ENCODE data around the gene MYL6B. TPM values are rescaled to one million over a fixed set of nuclear protein-coding genes. Genes with fewer than 3 reads are reported as not detected.
"Not testable (repeated sequence)": the region's sequence is repeated elsewhere in the genome, so short reads cannot be mapped to it uniquely, and the experiment has no call there.

The MYL6B gene
- total and polyA plus RNA-seq, 7 experiments from 2014 or later, result 3.7 to 60.3 (median 6.7) TPM

DNA sequence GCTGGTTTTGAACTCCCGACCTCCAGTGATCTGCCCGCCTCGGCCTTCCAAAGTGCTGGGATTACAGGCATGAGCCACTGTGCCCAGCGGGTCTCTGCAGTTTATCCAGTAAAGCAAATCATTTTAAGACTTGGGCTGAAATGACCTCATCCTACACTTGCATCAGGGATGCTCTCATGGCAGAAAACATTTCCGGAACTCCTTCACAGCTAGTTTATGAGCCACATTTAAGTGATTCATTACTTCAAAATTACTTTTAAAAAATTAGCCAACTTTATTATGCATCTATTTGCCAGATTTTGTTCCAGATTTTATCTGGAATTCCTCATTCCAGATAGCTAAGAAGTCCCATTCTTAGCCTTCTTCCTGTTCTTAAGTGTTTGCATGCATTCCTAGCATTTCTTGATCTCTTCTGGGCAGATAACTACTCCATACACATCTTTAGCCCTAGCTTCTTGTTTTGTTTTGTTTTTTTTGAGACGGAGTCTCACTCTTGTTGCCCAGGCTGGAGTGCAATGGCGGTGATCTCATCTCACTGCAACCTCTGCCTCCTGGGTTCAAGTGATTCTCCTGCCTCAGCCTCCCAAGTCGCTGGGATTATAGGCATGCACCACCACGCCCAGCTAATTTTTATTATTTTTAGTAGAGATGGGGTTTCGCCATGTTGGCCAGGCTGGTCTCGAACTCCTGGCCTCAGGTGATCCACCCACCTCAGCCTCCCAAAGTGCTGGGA lies 44.6 kb downstream of the MYL6B start:
- ATAC-seq; H3K4me1 ChIP-seq (ENCODE audit: control insufficient read depth in 2 of 2, insufficient read depth in 2 of 2, low read length in 2 of 2); H3K27ac Mint-ChIP-seq; H3K9me3 ChIP-seq (ENCODE audit: control insufficient read depth in 2 of 3, low read length in 3 of 3); H3K27me3 Mint-ChIP-seq; H3K4me3 ChIP-seq (ENCODE audit: low read length); H3K36me3 Mint-ChIP-seq; H3K4me3 Mint-ChIP-seq; CTCF ChIA-PET; H3K36me3 ChIP-seq (ENCODE audit: control insufficient read depth in 2 of 3, insufficient read depth in 3 of 3, low read length in 3 of 3); H3K27me3 ChIP-seq (ENCODE audit: control insufficient read depth in 2 of 2, insufficient read depth in 2 of 2, low read length in 2 of 2); H3K27ac ChIP-seq (ENCODE audit: low read depth, low read length); DNase-seq; H3K9me3 Mint-ChIP-seq: not testable (repeated sequence)
- POLR2A ChIA-PET, result interaction anchor here (0.7 to 2.6 kb wide), 5 partner anchors 24 to 114 kb away, joined by 3 to 12 read pairs (median 4); partner anchors contain the start of genes ANKRD52 and RNF41
- intact Hi-C loops (cut with micrococcal nuclease), result loop anchor here in 1 of 2 donors (10.0 kb wide), 1 partner anchor 378 kb away; no protein-coding TSS in a partner anchor
- H3K4me1 Mint-ChIP-seq, result peaks cover 7 to 17% (median 10%) of the 10 kb centered on the region in 7 donors

DNA sequence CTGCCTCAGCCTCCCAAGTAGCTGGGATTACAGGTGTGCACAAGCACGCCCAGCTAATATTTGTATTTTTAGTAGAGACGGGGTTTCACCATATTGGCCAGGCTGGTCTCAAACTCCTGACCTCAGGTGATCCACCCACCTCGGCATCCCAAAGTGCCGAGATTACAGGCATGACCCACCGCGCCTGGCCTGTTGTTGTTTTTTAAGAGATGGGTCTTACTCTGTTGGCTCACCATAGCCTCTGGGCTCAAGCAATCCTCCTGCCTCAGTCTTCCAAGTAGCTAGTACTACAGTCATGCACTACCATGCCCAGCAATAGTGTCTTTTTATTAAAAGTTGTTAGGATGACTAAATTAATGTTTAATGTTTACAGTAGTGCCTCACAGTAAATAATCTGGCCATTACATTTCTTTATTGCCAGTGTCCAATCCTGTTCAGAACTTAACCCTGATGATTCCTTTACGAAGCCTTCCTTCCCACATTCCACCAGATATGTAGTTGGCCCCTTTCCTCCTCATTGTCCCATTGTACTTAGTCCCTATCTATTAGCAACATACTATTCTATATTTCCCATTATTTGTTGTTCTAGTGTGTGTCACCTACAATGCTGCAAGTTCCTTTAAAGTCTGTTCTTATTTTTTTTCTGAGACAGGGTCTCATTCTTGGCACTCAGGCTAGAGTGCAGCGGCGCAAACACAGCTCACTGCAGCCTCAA lies 45.7 kb downstream of the MYL6B start:
- H3K9me3 Mint-ChIP-seq, result no peaks in the 10 kb centered on the region
- DNase-seq, result no peak
- H3K9me3 ChIP-seq (ENCODE audit: control insufficient read depth in 2 of 3, low read length in 3 of 3), result no peaks in the 10 kb centered on the region
- ChIA-PET CTCF (interaction anchor here (0.6 to 0.9 kb wide), 3 partner anchors 21 to 266 kb away, joined by 3 to 4 read pairs (median 3); partner anchors contain the start of gene RNF41), POLR2A (interaction anchor here (0.7 to 1.2 kb wide), 3 partner anchors 10 to 132 kb away, joined by 3 to 4 read pairs (median 3); partner anchors contain the start of gene RNF41)
- no peak overlapping the region for H3K27ac ChIP-seq (ENCODE audit: low read depth, low read length)
- H3K4me1 Mint-ChIP-seq, result peaks cover 4 to 17% (median 8%) of the 10 kb centered on the region in 7 donors
- intact Hi-C loops (cut with micrococcal nuclease), result loop anchor here in 1 of 2 donors (10.0 kb wide), 1 partner anchor 377 kb away; no protein-coding TSS in a partner anchor
- no peaks in the 10 kb centered on the region for H3K27me3 ChIP-seq (ENCODE audit: control insufficient read depth in 2 of 2, insufficient read depth in 2 of 2, low read length in 2 of 2)
- H3K36me3 ChIP-seq (ENCODE audit: control insufficient read depth in 2 of 3, insufficient read depth in 3 of 3, low read length in 3 of 3), result no peaks in the 10 kb centered on the region
- peak overlapping the region in 3 of 9 donors; percentile 17 to 26 (median 21) for H3K27ac Mint-ChIP-seq
- no peaks in the 10 kb centered on the region for H3K4me1 ChIP-seq (ENCODE audit: control insufficient read depth in 2 of 2, insufficient read depth in 2 of 2, low read length in 2 of 2)
- no peaks in the 10 kb centered on the region for H3K27me3 Mint-ChIP-seq
- H3K4me3 ChIP-seq (ENCODE audit: low read length), result no peak overlapping the region
- H3K4me3 Mint-ChIP-seq, result no peak overlapping the region
- peaks cover 0 to 4% (median 0%) of the 10 kb centered on the region in 5 donors for H3K36me3 Mint-ChIP-seq
- ATAC-seq, result no peak

GRCh38 chr12:56198836-56199235 lies 46.4 kb downstream of the MYL6B start:
- DNase-seq (no peak), ATAC-seq (no peak)
- Histone ChIP-seq H3K9me3 (ENCODE audit: control insufficient read depth in 2 of 3, low read length in 3 of 3) (no peaks in the 10 kb centered on the region), H3K36me3 (ENCODE audit: control insufficient read depth in 2 of 3, insufficient read depth in 3 of 3, low read length in 3 of 3) (no peaks in the 10 kb centered on the region), H3K27me3 (ENCODE audit: control insufficient read depth in 2 of 2, insufficient read depth in 2 of 2, low read length in 2 of 2) (no peaks in the 10 kb centered on the region), H3K4me3 (ENCODE audit: low read length) (no peak overlapping the region), H3K27ac (ENCODE audit: low read depth, low read length) (no peak overlapping the region), H3K4me1 (ENCODE audit: control insufficient read depth in 2 of 2, insufficient read depth in 2 of 2, low read length in 2 of 2) (no peaks in the 10 kb centered on the region)
- Mint-ChIP-seq H3K27ac (peak overlapping the region in 5 of 9 donors; percentile 21 to 54 (median 46)), H3K4me1 (peaks cover 0 to 12% (median 5%) of the 10 kb centered on the region in 7 donors), H3K27me3 (no peaks in the 10 kb centered on the region), H3K9me3 (no peaks in the 10 kb centered on the region), H3K36me3 (peaks cover 0 to 2% (median 0%) of the 10 kb centered on the region in 5 donors), H3K4me3 (peak overlapping the region in 1 of 10 donors; percentile 26)
- CTCF ChIA-PET, result interaction anchor here (0.9 kb wide), 1 partner anchor 266 kb away, joined by 3 read pairs; no protein-coding TSS in a partner anchor
- intact Hi-C loops (cut with micrococcal nuclease), result loop anchor here in 1 of 2 donors (10.0 kb wide), 1 partner anchor 376 kb away; no protein-coding TSS in a partner anchor
- POLR2A ChIA-PET, result interaction anchor here (0.7 to 1.2 kb wide), 3 partner anchors 10 to 131 kb away, joined by 3 to 4 read pairs (median 3); partner anchors contain the start of gene RNF41

DNA sequence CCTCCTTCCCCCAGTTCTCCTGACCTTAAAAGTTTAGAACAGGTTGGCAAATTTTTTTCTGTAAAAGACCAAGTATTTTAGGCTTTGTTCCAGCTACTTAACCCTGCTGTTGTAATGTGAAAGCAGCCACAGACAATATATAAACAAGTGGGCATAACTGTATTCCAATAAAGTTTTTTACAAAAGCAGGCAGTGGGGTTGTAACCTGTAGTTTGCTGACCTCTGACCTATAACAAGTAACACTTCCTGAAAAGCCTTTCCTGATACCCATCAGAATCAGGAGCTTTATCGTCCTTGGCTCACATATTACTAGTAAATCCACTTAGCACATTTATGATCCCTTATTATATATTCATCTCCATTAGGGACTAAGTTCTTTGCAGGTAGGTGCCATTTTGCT lies 50.0 kb downstream of the MYL6B start:
- H3K27me3 Mint-ChIP-seq, result no peaks in the 10 kb centered on the region
- Histone ChIP-seq H3K27me3 (ENCODE audit: control insufficient read depth in 2 of 2, insufficient read depth in 2 of 2, low read length in 2 of 2) (no peaks in the 10 kb centered on the region), H3K36me3 (ENCODE audit: control insufficient read depth in 2 of 3, insufficient read depth in 3 of 3, low read length in 3 of 3) (peaks cover under 1 to 32% (median 4%) of the 10 kb centered on the region in 3 experiments), H3K4me3 (ENCODE audit: low read length) (no peak overlapping the region), H3K4me1 (ENCODE audit: control insufficient read depth in 2 of 2, insufficient read depth in 2 of 2, low read length in 2 of 2) (no peaks in the 10 kb centered on the region), H3K9me3 (ENCODE audit: control insufficient read depth in 2 of 3, low read length in 3 of 3) (no peaks in the 10 kb centered on the region), H3K27ac (ENCODE audit: low read depth, low read length) (peak overlapping the region; percentile 20)
- ChIA-PET CTCF (interaction anchor here (0.5 to 1.9 kb wide), 6 partner anchors 10 to 262 kb away, joined by 3 to 5 read pairs (median 4); partner anchors contain the start of genes RNF41 and SMARCC2), POLR2A (interaction anchor here (1.3 to 6.0 kb wide), 2 partner anchors 13 to 19 kb away, joined by 8 to 40 read pairs; partner anchors contain the start of genes RNF41 and SMARCC2)
- H3K4me3 Mint-ChIP-seq, result no peak overlapping the region
- peak overlapping the region in 8 of 9 donors; percentile 13 to 79 (median 48) for H3K27ac Mint-ChIP-seq
- H3K9me3 Mint-ChIP-seq, result no peaks in the 10 kb centered on the region
- DNase-seq (no peak), ATAC-seq (no peak)
- peaks cover 0 to 11% (median 9%) of the 10 kb centered on the region in 5 donors for H3K36me3 Mint-ChIP-seq
- intact Hi-C loops (cut with micrococcal nuclease), result no loop called here
- H3K4me1 Mint-ChIP-seq, result peaks cover 0 to 9% (median 6%) of the 10 kb centered on the region in 7 donors

- H3K4me1 ChIP-seq (ENCODE audit: control insufficient read depth in 2 of 2, insufficient read depth in 2 of 2, low read length in 2 of 2), result no peaks in the 10 kb centered on the region
- H3K36me3 ChIP-seq (ENCODE audit: control insufficient read depth in 2 of 3, insufficient read depth in 3 of 3, low read length in 3 of 3), result peaks cover 4 to 37% (median 6%) of the 10 kb centered on the region in 3 experiments
- ChIA-PET CTCF (interaction anchor here (0.5 to 1.9 kb wide), 4 partner anchors 13 to 261 kb away, joined by 3 to 4 read pairs (median 4); partner anchors contain the start of gene SMARCC2), POLR2A (interaction anchor here (0.7 to 6.0 kb wide), 2 partner anchors 19 to 42 kb away, joined by 3 to 40 read pairs; partner anchors contain the start of gene RNF41)
- Mint-ChIP-seq H3K27me3 (no peaks in the 10 kb centered on the region), H3K9me3 (no peaks in the 10 kb centered on the region), H3K4me3 (no peak overlapping the region), H3K36me3 (peaks cover 0 to 14% (median 11%) of the 10 kb centered on the region in 5 donors), H3K27ac (peak overlapping the region in 6 of 9 donors; percentile 35 to 79 (median 53)), H3K4me1 (peaks cover 0 to 9% (median 6%) of the 10 kb centered on the region in 7 donors)
- H3K27ac ChIP-seq (ENCODE audit: low read depth, low read length), result peak overlapping the region; percentile 20
- H3K4me3 ChIP-seq (ENCODE audit: low read length), result no peak overlapping the region
- DNase-seq (no peak), ATAC-seq (no peak)
- H3K27me3 ChIP-seq (ENCODE audit: control insufficient read depth in 2 of 2, insufficient read depth in 2 of 2, low read length in 2 of 2), result no peaks in the 10 kb centered on the region
- H3K9me3 ChIP-seq (ENCODE audit: control insufficient read depth in 2 of 3, low read length in 3 of 3), result no peaks in the 10 kb centered on the region
- intact Hi-C loops (cut with micrococcal nuclease), result no loop called here
These were observed 50.5 kb downstream of the MYL6B start for GRCh38 chr12:56202838-56203237.

- CTCF ChIA-PET, result interaction anchor here (5.1 kb wide), 1 partner anchor 18 kb away, joined by 18 read pairs; the partner anchor contains the start of gene RNF41
- H3K9me3 Mint-ChIP-seq, result no peaks in the 10 kb centered on the region
These were observed 51.9 kb downstream of the MYL6B start for GRCh38 chr12:56204275-56204674.

More at GRCh38 chr12:56204275-56204674, 51.9 kb downstream of the MYL6B start:
- Mint-ChIP-seq H3K36me3 (peaks cover 0 to 22% (median 11%) of the 10 kb centered on the region in 5 donors), H3K4me1 (peaks cover 0 to 9% (median 6%) of the 10 kb centered on the region in 7 donors), H3K27ac (peak overlapping the region in 7 of 9 donors; percentile 5 to 81 (median 37)), H3K4me3 (no peak overlapping the region), H3K27me3 (no peaks in the 10 kb centered on the region)
- POLR2A ChIA-PET, result interaction anchor here (0.6 to 6.0 kb wide), 3 partner anchors 18 to 110 kb away, joined by 3 to 40 read pairs (median 3); partner anchors contain the start of gene RNF41
- Histone ChIP-seq H3K4me3 (ENCODE audit: low read length) (no peak overlapping the region), H3K9me3 (ENCODE audit: control insufficient read depth in 2 of 3, low read length in 3 of 3) (no peaks in the 10 kb centered on the region), H3K27ac (ENCODE audit: low read depth, low read length) (no peak overlapping the region), H3K27me3 (ENCODE audit: control insufficient read depth in 2 of 2, insufficient read depth in 2 of 2, low read length in 2 of 2) (no peaks in the 10 kb centered on the region), H3K4me1 (ENCODE audit: control insufficient read depth in 2 of 2, insufficient read depth in 2 of 2, low read length in 2 of 2) (no peaks in the 10 kb centered on the region), H3K36me3 (ENCODE audit: control insufficient read depth in 2 of 3, insufficient read depth in 3 of 3, low read length in 3 of 3) (peaks cover 4 to 46% (median 6%) of the 10 kb centered on the region in 3 experiments)
- DNase-seq (no peak), ATAC-seq (no peak)
- intact Hi-C loops (cut with micrococcal nuclease), result no loop called here
